ENCODE results near the gene HTT.

HTT gene

GRCh38 chr4:3262208-3263052, 187.9 kb downstream of the HTT start:
- TF ChIP-seq EZH2 (optimal IDR thresholded peaks at IDR 0.05; ENCODE audit: low read depth, low read length) (no peak), CTCF (IDR thresholded peaks at IDR 0.05; ENCODE audit: low read length) (no peak), EZH2phosphoT487 (IDR thresholded peaks at IDR 0.05; ENCODE audit: low read length) (no peak)

GRCh38 chr4:3263053-3263875, 188.8 kb downstream of the HTT start:
- Histone ChIP-seq H3K4me2 (ENCODE audit: low read depth, low read length) (no peak overlapping the region), H3K9ac (ENCODE audit: low read length) (no peak overlapping the region)
- TF ChIP-seq CTCF (IDR thresholded peaks at IDR 0.05; ENCODE audit: low read length) (no peak), EZH2phosphoT487 (IDR thresholded peaks at IDR 0.05; ENCODE audit: low read length) (no peak), EZH2 (optimal IDR thresholded peaks at IDR 0.05; ENCODE audit: low read depth, low read length) (no peak)

More at GRCh38 chr4:3262208-3263052, 187.9 kb downstream of the HTT start:
- Histone ChIP-seq H4K20me1 (ENCODE audit: insufficient read depth, low read length) (no peaks in the 10 kb centered on the region), H3K9me2 (replicated peaks; ENCODE audit: insufficient read depth, low read length) (no peaks in the 10 kb centered on the region), H3K27me3 (replicated peaks; ENCODE audit: insufficient read depth, low read length) (peaks cover 61% of the 10 kb centered on the region), H3K4me3 (ENCODE audit: low read length) (no peak overlapping the region), H3K27ac (ENCODE audit: low read length) (no peak overlapping the region), H3K4me2 (ENCODE audit: low read depth, low read length) (no peak overlapping the region), H3K4me1 (ENCODE audit: low read length) (no peaks in the 10 kb centered on the region), H3K36me3 (replicated peaks; ENCODE audit: insufficient read depth, low read length) (no peaks in the 10 kb centered on the region), H3K9ac (ENCODE audit: low read length) (no peak overlapping the region), H2AFZ (ENCODE audit: low read length) (no peak overlapping the region), H3K79me2 (ENCODE audit: low read length) (no peaks in the 10 kb centered on the region), H3K9me3 (replicated peaks; ENCODE audit: insufficient read depth, low read length) (no peaks in the 10 kb centered on the region), H3F3A (ENCODE audit: insufficient read depth, low read length) (no peaks in the 10 kb centered on the region)
- no peak for DNase-seq

GRCh38 chr4:3263876-3264193, 189.4 kb downstream of the HTT start:
- Histone ChIP-seq H3K27me3 (replicated peaks; ENCODE audit: insufficient read depth, low read length) (peaks cover 56% of the 10 kb centered on the region), H3K27ac (ENCODE audit: low read length) (no peak overlapping the region), H2AFZ (ENCODE audit: low read length) (no peak overlapping the region), H3K4me2 (ENCODE audit: low read depth, low read length) (no peak overlapping the region), H4K20me1 (ENCODE audit: insufficient read depth, low read length) (no peaks in the 10 kb centered on the region), H3K4me1 (ENCODE audit: low read length) (no peaks in the 10 kb centered on the region), H3K9me2 (replicated peaks; ENCODE audit: insufficient read depth, low read length) (no peaks in the 10 kb centered on the region), H3K4me3 (ENCODE audit: low read length) (no peak overlapping the region), H3F3A (ENCODE audit: insufficient read depth, low read length) (no peaks in the 10 kb centered on the region), H3K36me3 (replicated peaks; ENCODE audit: insufficient read depth, low read length) (no peaks in the 10 kb centered on the region), H3K9ac (ENCODE audit: low read length) (no peak overlapping the region), H3K9me3 (replicated peaks; ENCODE audit: insufficient read depth, low read length) (no peaks in the 10 kb centered on the region), H3K79me2 (ENCODE audit: low read length) (no peaks in the 10 kb centered on the region)
- no peak for DNase-seq
- no peak for TF ChIP-seq CTCF (IDR thresholded peaks at IDR 0.05; ENCODE audit: low read length)
- TF ChIP-seq EZH2phosphoT487 (IDR thresholded peaks at IDR 0.05; ENCODE audit: low read length): no peak

More at GRCh38 chr4:3263053-3263875, 188.8 kb downstream of the HTT start:
- no peak overlapping the region for H3K27ac ChIP-seq (ENCODE audit: low read length)
- H4K20me1 ChIP-seq (ENCODE audit: insufficient read depth, low read length): no peaks in the 10 kb centered on the region
- DNase-seq: no peak
- H3K4me3 ChIP-seq (ENCODE audit: low read length): no peak overlapping the region
- H2AFZ ChIP-seq (ENCODE audit: low read length): no peak overlapping the region
- no peaks in the 10 kb centered on the region for H3K36me3 ChIP-seq (replicated peaks; ENCODE audit: insufficient read depth, low read length)
- H3K27me3 ChIP-seq (replicated peaks; ENCODE audit: insufficient read depth, low read length): peaks cover 59% of the 10 kb centered on the region
- no peaks in the 10 kb centered on the region for H3K4me1 ChIP-seq (ENCODE audit: low read length)
- no peaks in the 10 kb centered on the region for H3K9me2 ChIP-seq (replicated peaks; ENCODE audit: insufficient read depth, low read length)
- H3K79me2 ChIP-seq (ENCODE audit: low read length): no peaks in the 10 kb centered on the region
- H3F3A ChIP-seq (ENCODE audit: insufficient read depth, low read length): no peaks in the 10 kb centered on the region
- H3K9me3 ChIP-seq (replicated peaks; ENCODE audit: insufficient read depth, low read length): no peaks in the 10 kb centered on the region
